ENCODE measurements around the gene BARHL2.

DNA sequence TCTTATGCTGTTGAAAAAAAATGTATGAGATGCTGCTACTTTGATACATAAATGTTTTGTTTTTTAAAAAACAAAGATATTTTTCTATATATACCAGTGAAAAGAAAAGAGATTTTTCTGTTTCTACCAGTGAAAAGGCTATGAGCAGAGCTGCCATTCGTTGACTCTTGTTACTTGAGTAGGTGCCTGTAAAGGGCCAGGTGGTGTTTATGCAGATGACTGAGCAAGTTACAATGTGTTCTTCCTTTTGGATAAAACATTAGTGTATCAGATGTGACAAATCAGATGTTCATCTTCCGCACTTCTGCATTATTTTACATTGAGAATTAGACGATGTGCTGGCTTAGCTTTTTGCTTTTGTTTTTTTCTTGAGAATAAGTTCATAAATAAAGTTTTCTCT is 45.4 kb downstream of the BARHL2 start:
- TF ChIP-seq, protein P1, sequence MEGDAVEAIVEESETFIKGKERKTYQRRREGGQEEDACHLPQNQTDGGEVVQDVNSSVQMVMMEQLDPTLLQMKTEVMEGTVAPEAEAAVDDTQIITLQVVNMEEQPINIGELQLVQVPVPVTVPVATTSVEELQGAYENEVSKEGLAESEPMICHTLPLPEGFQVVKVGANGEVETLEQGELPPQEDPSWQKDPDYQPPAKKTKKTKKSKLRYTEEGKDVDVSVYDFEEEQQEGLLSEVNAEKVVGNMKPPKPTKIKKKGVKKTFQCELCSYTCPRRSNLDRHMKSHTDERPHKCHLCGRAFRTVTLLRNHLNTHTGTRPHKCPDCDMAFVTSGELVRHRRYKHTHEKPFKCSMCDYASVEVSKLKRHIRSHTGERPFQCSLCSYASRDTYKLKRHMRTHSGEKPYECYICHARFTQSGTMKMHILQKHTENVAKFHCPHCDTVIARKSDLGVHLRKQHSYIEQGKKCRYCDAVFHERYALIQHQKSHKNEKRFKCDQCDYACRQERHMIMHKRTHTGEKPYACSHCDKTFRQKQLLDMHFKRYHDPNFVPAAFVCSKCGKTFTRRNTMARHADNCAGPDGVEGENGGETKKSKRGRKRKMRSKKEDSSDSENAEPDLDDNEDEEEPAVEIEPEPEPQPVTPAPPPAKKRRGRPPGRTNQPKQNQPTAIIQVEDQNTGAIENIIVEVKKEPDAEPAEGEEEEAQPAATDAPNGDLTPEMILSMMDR (IDR thresholded peaks at IDR 0.05): no peak
- no peak for TF ChIP-seq POLR2A (IDR thresholded peaks at IDR 0.05)
